T1000 (cell line): ENCODE results near the gene RALGDS.
"Not testable (repeated sequence)": the region's sequence is repeated elsewhere in the genome, so short reads cannot be mapped to it uniquely, and the experiment has no call there.

Experiments
- DNase-seq: peaks from one replicate; lab custom pipeline; 2025; ENCODE audit warnings: mixed read lengths; lab: John Stamatoyannopoulos, UW

Gene RALGDS

DNA sequence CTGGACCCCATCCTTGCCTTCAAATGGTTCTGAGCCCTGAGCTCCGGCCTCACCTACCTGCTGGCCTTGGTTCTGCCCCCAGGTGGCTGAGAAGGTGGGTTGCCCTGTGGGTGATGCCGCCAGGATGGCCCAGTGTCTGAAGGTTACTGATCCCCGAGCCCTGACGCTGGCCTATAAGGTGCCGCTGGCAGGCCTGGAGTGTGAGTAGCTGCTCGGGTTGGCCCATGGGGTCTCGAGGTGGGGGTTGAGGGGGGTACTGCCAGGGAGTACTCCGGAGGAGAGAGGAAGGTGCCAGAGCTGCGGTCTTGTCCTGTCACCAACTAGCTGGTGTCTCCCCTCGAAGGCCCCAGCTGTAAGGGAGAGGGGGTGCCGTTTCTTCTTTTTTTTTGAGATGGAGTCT, 54.0 kb downstream of the RALGDS start:
- no peak for DNase-seq

DNA sequence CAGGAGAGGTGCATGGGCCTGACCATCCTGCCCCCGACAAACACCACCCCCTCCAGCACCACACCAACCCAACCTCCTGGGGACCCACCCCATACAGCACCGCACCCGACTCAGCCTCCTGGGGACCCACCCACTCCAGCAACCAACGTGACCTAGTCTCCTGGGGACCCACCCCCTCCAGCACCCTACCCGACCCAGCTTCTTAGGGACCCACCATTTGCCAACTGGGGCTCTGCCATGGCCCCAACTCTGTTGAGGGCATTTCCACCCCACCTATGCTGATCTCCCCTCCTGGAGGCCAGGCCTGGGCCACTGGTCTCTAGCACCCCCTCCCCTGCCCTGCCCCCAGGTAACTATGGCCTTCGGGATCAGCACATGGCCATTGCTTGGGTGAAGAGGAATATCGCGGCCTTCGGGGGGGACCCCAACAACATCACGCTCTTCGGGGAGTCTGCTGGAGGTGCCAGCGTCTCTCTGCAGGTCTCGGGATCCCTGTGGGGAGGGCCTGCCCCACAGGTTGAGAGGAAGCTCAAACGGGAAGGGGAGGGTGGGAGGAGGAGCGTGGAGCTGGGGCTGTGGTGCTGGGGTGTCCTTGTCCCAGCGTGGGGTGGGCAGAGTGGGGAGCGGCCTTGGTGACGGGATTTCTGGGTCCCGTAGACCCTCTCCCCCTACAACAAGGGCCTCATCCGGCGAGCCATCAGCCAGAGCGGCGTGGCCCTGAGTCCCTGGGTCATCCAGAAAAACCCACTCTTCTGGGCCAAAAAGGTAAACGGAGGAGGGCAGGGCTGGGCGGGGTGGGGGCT, 54.7 kb downstream of the RALGDS start:
- no peak for DNase-seq

DNA sequence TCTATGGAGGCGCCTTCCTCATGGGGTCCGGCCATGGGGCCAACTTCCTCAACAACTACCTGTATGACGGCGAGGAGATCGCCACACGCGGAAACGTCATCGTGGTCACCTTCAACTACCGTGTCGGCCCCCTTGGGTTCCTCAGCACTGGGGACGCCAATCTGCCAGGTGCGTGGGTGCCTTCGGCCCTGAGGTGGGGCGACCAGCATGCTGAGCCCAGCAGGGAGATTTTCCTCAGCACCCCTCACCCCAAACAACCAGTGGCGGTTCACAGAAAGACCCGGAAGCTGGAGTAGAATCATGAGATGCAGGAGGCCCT, 56.0 kb downstream of the RALGDS start:
- no peak for DNase-seq

DNA sequence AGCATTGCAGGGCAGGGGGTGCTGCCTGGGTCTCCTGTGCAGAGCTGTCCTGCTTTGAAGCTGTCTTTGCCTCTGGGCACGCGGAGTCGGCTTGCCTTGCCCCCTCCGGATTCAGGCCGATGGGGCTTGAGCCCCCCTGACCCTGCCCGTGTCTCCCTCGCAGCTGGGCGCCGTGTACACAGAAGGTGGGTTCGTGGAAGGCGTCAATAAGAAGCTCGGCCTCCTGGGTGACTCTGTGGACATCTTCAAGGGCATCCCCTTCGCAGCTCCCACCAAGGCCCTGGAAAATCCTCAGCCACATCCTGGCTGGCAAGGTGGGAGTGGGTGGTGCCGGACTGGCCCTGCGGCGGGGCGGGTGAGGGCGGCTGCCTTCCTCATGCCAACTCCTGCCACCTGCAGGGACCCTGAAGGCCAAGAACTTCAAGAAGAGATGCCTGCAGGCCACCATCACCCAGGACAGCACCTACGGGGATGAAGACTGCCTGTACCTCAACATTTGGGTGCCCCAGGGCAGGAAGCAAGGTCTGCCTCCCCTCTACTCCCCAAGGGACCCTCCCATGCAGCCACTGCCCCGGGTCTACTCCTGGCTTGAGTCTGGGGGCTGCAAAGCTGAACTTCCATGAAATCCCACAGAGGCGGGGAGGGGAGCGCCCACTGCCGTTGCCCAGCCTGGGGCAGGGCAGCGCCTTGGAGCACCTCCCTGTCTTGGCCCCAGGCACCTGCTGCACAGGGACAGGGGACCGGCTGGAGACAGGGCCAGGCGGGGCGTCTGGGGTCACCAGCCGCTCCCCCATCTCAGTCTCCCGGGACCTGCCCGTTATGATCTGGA, 56.6 kb downstream of the RALGDS start:
- DNase-seq: no peak

- no peak for DNase-seq
Observed at GRCh38 chr9:133063500-133064231, 57.4 kb downstream of the RALGDS start.

- DNase-seq: no peak
Observed at GRCh38 chr9:133063159-133063499, 57.9 kb downstream of the RALGDS start.

GRCh38 chr9:133062569-133062968, 58.5 kb downstream of the RALGDS start:
- not testable (repeated sequence) for DNase-seq

DNA sequence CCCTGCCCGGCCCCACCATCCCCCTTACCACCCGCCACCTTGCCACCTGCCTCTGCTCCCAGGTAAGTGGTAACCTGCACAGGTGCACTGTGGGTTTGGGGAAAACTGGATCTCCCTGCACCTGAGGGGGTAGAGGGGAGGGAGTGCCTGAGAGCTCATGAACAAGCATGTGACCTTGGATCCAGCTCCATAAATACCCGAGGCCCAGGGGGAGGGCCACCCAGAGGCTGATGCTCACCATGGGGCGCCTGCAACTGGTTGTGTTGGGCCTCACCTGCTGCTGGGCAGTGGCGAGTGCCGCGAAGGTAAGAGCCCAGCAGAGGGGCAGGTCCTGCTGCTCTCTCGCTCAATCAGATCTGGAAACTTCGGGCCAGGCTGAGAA, 59.3 kb downstream of the RALGDS start, which contains the start of gene CEL:
CEL (plus strand) TSS at position 218 of the 382 bp plus-strand sequence; CDS start at position 240, 22 bp downstream.
- DNase-seq: not testable (repeated sequence)

DNA sequence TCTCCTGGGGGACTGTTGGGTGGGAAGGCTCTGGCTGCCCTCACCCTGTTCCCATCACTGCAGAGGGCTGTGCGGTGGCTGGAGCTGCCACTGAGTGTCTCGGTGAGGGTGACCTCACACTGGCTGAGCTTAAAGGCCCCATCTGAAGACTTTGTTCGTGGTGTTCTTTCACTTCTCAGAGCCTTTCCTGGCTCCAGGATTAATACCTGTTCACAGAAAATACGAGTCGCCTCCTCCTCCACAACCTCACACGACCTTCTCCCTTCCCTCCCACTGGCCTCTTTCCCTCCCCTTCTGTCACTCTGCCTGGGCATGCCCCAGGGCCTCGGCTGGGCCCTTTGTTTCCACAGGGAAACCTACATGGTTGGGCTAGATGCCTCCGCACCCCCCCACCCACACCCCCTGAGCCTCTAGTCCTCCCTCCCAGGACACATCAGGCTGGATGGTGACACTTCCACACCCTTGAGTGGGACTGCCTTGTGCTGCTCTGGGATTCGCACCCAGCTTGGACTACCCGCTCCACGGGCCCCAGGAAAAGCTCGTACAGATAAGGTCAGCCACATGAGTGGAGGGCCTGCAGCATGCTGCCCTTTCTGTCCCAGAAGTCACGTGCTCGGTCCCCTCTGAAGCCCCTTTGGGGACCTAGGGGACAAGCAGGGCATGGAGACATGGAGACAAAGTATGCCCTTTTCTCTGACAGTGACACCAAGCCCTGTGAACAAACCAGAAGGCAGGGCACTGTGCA, 59.8 kb downstream of the RALGDS start:
- DNase-seq: not testable (repeated sequence)

- DNase-seq: no peak
Observed at GRCh38 chr9:133060417-133060841, 60.6 kb downstream of the RALGDS start.

GRCh38 chr9:133059623-133060022, 61.4 kb downstream of the RALGDS start:
- no peak for DNase-seq

GRCh38 chr9:133058550-133059320, 62.3 kb downstream of the RALGDS start:
- no peak for DNase-seq

DNA sequence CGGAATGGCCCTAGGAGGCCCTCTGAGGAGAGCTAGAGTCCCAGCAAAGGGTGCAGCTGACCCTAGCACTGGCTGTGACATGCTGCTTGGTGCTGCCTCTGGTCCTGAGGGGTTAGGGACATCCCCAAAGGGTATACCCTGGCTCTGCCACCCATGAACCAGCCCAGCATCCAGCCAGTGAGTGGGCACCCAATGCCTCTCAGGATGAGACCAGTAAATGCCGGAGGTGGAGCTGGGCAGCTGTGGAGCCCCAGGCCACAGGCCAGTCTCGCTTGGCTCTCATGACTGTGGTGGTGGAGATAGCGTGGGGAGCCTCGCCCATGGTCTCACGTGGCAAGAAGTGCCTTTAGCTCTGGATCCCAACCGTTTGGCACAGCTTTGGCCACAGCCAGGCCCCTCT, 63.0 kb downstream of the RALGDS start:
- no peak for DNase-seq

- no peak for DNase-seq
Observed at GRCh38 chr9:133057553-133057952, 63.5 kb downstream of the RALGDS start.

DNA sequence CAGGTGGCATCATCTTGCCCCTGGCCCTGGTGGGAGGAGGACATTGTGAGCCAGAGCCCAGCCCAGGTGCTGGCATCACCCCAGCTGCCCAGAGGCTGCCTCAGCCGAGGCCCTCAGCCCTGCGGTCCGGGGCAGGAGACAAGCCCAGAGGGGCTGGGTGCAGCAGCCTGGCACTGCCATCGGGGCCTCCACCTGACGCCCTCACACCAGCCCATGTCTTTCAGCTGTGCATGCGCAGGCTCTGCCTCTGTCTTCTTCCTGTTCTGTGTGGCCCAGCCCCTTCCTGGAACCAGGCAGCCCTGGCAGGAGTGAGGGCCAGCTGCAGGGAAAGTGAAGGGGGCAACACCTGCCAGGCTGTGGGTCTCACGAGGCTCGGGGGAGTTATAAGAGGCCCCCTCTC, 64.0 kb downstream of the RALGDS start:
- DNase-seq: no peak

GRCh38 chr9:133056533-133056932, 64.5 kb downstream of the RALGDS start:
- no peak for DNase-seq

- DNase-seq: no peak
Observed at GRCh38 chr9:133055788-133056420, 65.1 kb downstream of the RALGDS start.

GRCh38 chr9:133054966-133055365, 66.1 kb downstream of the RALGDS start:
- no peak for DNase-seq

- DNase-seq: no peak
Observed at GRCh38 chr9:133054194-133054890, 66.7 kb downstream of the RALGDS start.

GRCh38 chr9:133051966-133052539, 69.0 kb downstream of the RALGDS start:
- DNase-seq: no peak
